Measurements from ENCODE around the gene TMEM44. TPM values are rescaled to one million over a fixed set of nuclear protein-coding genes. Genes with fewer than 3 reads are reported as not detected.
"Not testable (repeated sequence)": the region's sequence is repeated elsewhere in the genome, so short reads cannot be mapped to it uniquely, and the experiment has no call there.

Gene TMEM44
- total RNA-seq, 1 experiment from 2014 or later: 4.9 TPM

GRCh38 chr3:194658477-194659242 lies 25.4 kb upstream of the TMEM44 start:
- in situ Hi-C loops (cut with HindIII; ENCODE audit: low pct_unique_long_range_greater_than_20kb, low sequenced_read_pairs): no loop called here
- no peak for DNase-seq (ENCODE audit: low read depth, low spot score)

- in situ Hi-C loops (cut with HindIII; ENCODE audit: low pct_unique_long_range_greater_than_20kb, low sequenced_read_pairs): no loop called here
- no peak for DNase-seq (ENCODE audit: low read depth, low spot score)
Observed at GRCh38 chr3:194657439-194657838, 24.2 kb upstream of the TMEM44 start.

- DNase-seq (ENCODE audit: low read depth, low spot score): no peak
- in situ Hi-C loops (cut with HindIII; ENCODE audit: low pct_unique_long_range_greater_than_20kb, low sequenced_read_pairs): no loop called here
Observed at GRCh38 chr3:194654443-194654842, 21.2 kb upstream of the TMEM44 start.

GRCh38 chr3:194647747-194648146 lies 14.5 kb upstream of the TMEM44 start:
- in situ Hi-C loops (cut with HindIII; ENCODE audit: low pct_unique_long_range_greater_than_20kb, low sequenced_read_pairs): no loop called here
- DNase-seq (ENCODE audit: low read depth, low spot score): no peak

GRCh38 chr3:194642769-194643168 lies 9.6 kb upstream of the TMEM44 start:
- in situ Hi-C loops (cut with HindIII; ENCODE audit: low pct_unique_long_range_greater_than_20kb, low sequenced_read_pairs): no loop called here
- no peak for DNase-seq (ENCODE audit: low read depth, low spot score)

GRCh38 chr3:194640829-194641228 lies 7.6 kb upstream of the TMEM44 start:
- in situ Hi-C loops (cut with HindIII; ENCODE audit: low pct_unique_long_range_greater_than_20kb, low sequenced_read_pairs): no loop called here
- DNase-seq (ENCODE audit: low read depth, low spot score): peak; percentile 45

- DNase-seq (ENCODE audit: low read depth, low spot score): no peak
- in situ Hi-C loops (cut with HindIII; ENCODE audit: low pct_unique_long_range_greater_than_20kb, low sequenced_read_pairs): no loop called here
Observed at GRCh38 chr3:194638991-194639605, 5.9 kb upstream of the TMEM44 start.

GRCh38 chr3:194637541-194638400 lies 4.6 kb upstream of the TMEM44 start:
- no peak for DNase-seq (ENCODE audit: low read depth, low spot score)
- in situ Hi-C loops (cut with HindIII; ENCODE audit: low pct_unique_long_range_greater_than_20kb, low sequenced_read_pairs): no loop called here

GRCh38 chr3:194637066-194637465 lies 3.8 kb upstream of the TMEM44 start:
- no peak for DNase-seq (ENCODE audit: low read depth, low spot score)

GRCh38 chr3:194632809-194633348 lies 340 bp downstream of the TMEM44 start:
- in situ Hi-C loops (cut with HindIII; ENCODE audit: low pct_unique_long_range_greater_than_20kb, low sequenced_read_pairs): no loop called here
- DNase-seq (ENCODE audit: low read depth, low spot score): peak; percentile 15

More at GRCh38 chr3:194637066-194637465, 3.8 kb upstream of the TMEM44 start:
- in situ Hi-C loops (cut with HindIII; ENCODE audit: low pct_unique_long_range_greater_than_20kb, low sequenced_read_pairs): no loop called here

- DNase-seq (ENCODE audit: low read depth, low spot score): no peak
- in situ Hi-C loops (cut with HindIII; ENCODE audit: low pct_unique_long_range_greater_than_20kb, low sequenced_read_pairs): no loop called here
Observed at GRCh38 chr3:194632226-194632808, 902 bp downstream of the TMEM44 start.

- DNase-seq (ENCODE audit: low read depth, low spot score): no peak
Observed at GRCh38 chr3:194631696-194632095, 1.5 kb downstream of the TMEM44 start.

GRCh38 chr3:194630681-194631080 lies 2.5 kb downstream of the TMEM44 start:
- DNase-seq (ENCODE audit: low read depth, low spot score); in situ Hi-C loops (cut with HindIII; ENCODE audit: low pct_unique_long_range_greater_than_20kb, low sequenced_read_pairs): not testable (repeated sequence)

More at GRCh38 chr3:194631696-194632095, 1.5 kb downstream of the TMEM44 start:
- in situ Hi-C loops (cut with HindIII; ENCODE audit: low pct_unique_long_range_greater_than_20kb, low sequenced_read_pairs): no loop called here

- in situ Hi-C loops (cut with HindIII; ENCODE audit: low pct_unique_long_range_greater_than_20kb, low sequenced_read_pairs): no loop called here
- no peak for DNase-seq (ENCODE audit: low read depth, low spot score)
Observed at GRCh38 chr3:194624956-194625355, 8.3 kb downstream of the TMEM44 start.

GRCh38 chr3:194623449-194624290 lies 9.5 kb downstream of the TMEM44 start:
- DNase-seq (ENCODE audit: low read depth, low spot score): no peak
- in situ Hi-C loops (cut with HindIII; ENCODE audit: low pct_unique_long_range_greater_than_20kb, low sequenced_read_pairs): no loop called here

GRCh38 chr3:194622621-194623340 lies 10.4 kb downstream of the TMEM44 start:
- no peak for DNase-seq (ENCODE audit: low read depth, low spot score)
- in situ Hi-C loops (cut with HindIII; ENCODE audit: low pct_unique_long_range_greater_than_20kb, low sequenced_read_pairs): no loop called here

All from SK-MEL-5 (cell line).